Measurements from ENCODE around the gene BRME1. TPM values are rescaled to one million over a fixed set of nuclear protein-coding genes. Genes with fewer than 3 reads are reported as not detected.

The BRME1 gene
- total and polyA plus RNA-seq, 2 experiments from 2014 or later: 2.2 to 3.2 TPM

DNA sequence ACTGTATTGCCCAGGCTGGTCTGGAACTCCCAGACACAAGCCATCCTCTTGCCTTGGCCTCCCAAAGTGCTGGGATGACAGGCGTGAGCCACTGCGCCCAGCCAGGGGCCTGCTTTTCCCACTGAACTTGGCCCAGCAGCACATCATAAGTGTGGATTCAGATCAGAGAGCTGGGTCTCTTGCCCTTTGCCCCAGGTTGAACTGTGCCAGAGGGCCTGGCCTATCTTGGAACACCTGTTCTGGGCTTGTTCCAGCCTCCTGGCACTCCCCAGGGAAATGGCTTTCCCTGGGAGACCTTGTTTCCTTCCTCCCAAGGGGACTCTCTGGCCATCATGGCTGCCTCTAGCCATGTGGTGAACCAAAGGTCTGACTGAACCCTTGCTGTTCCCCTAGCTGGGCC is 3.5 kb upstream of the BRME1 start:
- peaks cover 8% of the 10 kb centered on the region for H3K4me1 ChIP-seq (ENCODE audit: insufficient read depth)
- H3K9me2 ChIP-seq (replicated peaks; ENCODE audit: insufficient read depth): no peaks in the 10 kb centered on the region
- no peak overlapping the region for H3K4me3 ChIP-seq
- TF ChIP-seq, protein P1, sequence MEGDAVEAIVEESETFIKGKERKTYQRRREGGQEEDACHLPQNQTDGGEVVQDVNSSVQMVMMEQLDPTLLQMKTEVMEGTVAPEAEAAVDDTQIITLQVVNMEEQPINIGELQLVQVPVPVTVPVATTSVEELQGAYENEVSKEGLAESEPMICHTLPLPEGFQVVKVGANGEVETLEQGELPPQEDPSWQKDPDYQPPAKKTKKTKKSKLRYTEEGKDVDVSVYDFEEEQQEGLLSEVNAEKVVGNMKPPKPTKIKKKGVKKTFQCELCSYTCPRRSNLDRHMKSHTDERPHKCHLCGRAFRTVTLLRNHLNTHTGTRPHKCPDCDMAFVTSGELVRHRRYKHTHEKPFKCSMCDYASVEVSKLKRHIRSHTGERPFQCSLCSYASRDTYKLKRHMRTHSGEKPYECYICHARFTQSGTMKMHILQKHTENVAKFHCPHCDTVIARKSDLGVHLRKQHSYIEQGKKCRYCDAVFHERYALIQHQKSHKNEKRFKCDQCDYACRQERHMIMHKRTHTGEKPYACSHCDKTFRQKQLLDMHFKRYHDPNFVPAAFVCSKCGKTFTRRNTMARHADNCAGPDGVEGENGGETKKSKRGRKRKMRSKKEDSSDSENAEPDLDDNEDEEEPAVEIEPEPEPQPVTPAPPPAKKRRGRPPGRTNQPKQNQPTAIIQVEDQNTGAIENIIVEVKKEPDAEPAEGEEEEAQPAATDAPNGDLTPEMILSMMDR (IDR thresholded peaks at IDR 0.05; ENCODE audit: poor library complexity): no peak
- TF ChIP-seq EZH2phosphoT487 (IDR thresholded peaks at IDR 0.05; ENCODE audit: low read depth, severe bottlenecking, unreplicated experiment) (no peak), EZH2 (IDR thresholded peaks at IDR 0.05; ENCODE audit: borderline replicate concordance) (no peak)
- H3K27ac ChIP-seq: no peak overlapping the region
- 98% methylated on average over 2 of the region's 2 CpGs for WGBS (ENCODE audit: low lambda C conversion rate, missing lambda C conversion rate)
- H2AFZ ChIP-seq: no peak overlapping the region
- DNase-seq (ENCODE audit: low spot score): no peak
- H3K9me3 ChIP-seq (ENCODE audit: low read depth): no peaks in the 10 kb centered on the region
- no peaks in the 10 kb centered on the region for H4K20me1 ChIP-seq (ENCODE audit: insufficient read depth, poor library complexity, severe bottlenecking)
- peaks cover 14% of the 10 kb centered on the region for H3K79me2 ChIP-seq
- no peak overlapping the region for H3K4me2 ChIP-seq
- no peaks in the 10 kb centered on the region for H3K36me3 ChIP-seq (replicated peaks; ENCODE audit: insufficient read depth, low read depth)
- H3K27me3 ChIP-seq: no peaks in the 10 kb centered on the region

DNA sequence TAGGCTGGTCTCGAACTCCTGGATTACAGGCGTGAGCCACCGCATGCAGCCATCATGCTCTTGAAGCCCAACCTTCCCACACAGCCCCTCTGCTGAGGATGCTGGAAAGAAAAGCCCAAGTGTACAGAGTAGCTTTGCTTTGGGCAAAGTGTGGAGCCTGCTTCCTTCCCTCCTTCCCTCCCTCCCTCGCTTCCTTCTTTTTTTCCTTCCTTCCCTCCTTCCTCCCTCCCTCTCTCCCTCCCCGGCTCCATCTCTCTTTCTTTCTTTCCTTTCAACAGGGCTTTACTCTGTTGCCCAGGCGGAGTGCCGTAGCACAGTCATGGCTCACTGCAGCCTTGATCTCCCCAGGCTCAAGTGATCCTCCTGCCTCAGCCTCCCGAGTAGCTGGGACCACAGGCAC is 2.8 kb upstream of the BRME1 start:
- Histone ChIP-seq H3K4me3 (no peak overlapping the region), H2AFZ (no peak overlapping the region), H4K20me1 (ENCODE audit: insufficient read depth, poor library complexity, severe bottlenecking) (no peaks in the 10 kb centered on the region), H3K27me3 (no peaks in the 10 kb centered on the region), H3K9me2 (replicated peaks; ENCODE audit: insufficient read depth) (no peaks in the 10 kb centered on the region), H3K4me2 (no peak overlapping the region), H3K27ac (no peak overlapping the region), H3K79me2 (peaks cover 14% of the 10 kb centered on the region), H3K36me3 (replicated peaks; ENCODE audit: insufficient read depth, low read depth) (no peaks in the 10 kb centered on the region), H3K9me3 (ENCODE audit: low read depth) (no peaks in the 10 kb centered on the region), H3K4me1 (ENCODE audit: insufficient read depth) (peaks cover 8% of the 10 kb centered on the region)
- WGBS (ENCODE audit: low lambda C conversion rate, missing lambda C conversion rate): 97% methylated on average over 7 of the region's 8 CpGs
- no peak for DNase-seq (ENCODE audit: low spot score)
- TF ChIP-seq, protein P1 (IDR thresholded peaks at IDR 0.05; ENCODE audit: poor library complexity): no peak
- no peak for TF ChIP-seq EZH2phosphoT487 (IDR thresholded peaks at IDR 0.05; ENCODE audit: low read depth, severe bottlenecking, unreplicated experiment)
- TF ChIP-seq EZH2 (IDR thresholded peaks at IDR 0.05; ENCODE audit: borderline replicate concordance): no peak

DNA sequence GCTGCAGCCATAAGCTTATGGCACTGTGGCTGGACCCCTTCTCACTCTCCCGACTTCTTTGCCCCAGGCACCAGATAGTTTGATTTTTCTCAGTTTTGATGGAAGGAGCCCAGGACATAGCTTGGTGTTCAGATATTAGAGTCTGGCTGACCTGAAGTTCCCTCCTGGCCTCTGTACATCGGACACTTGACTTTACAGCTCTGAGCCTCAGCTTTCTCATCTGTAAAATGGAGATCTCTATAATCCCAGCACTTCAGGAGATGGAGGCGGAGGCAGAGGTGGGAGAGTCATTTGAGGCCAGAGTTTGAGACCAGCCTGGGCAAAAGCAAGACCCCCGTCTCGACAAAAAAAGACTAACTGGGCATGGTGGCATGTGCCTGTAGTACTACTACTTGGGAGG is 993 bp upstream of the BRME1 start:
- TF ChIP-seq, protein P1 (IDR thresholded peaks at IDR 0.05; ENCODE audit: poor library complexity): no peak
- no peak for TF ChIP-seq EZH2 (IDR thresholded peaks at IDR 0.05; ENCODE audit: borderline replicate concordance)
- no peak for TF ChIP-seq EZH2phosphoT487 (IDR thresholded peaks at IDR 0.05; ENCODE audit: low read depth, severe bottlenecking, unreplicated experiment)
- peaks cover 14% of the 10 kb centered on the region for H3K79me2 ChIP-seq
- peak overlapping the region; percentile 69 for H3K4me3 ChIP-seq
- no peaks in the 10 kb centered on the region for H3K27me3 ChIP-seq
- peak overlapping the region; percentile 81 for H3K27ac ChIP-seq
- no peaks in the 10 kb centered on the region for H3K9me3 ChIP-seq (ENCODE audit: low read depth)
- 83% methylated on average over 5 of the region's 5 CpGs for WGBS (ENCODE audit: low lambda C conversion rate, missing lambda C conversion rate)
- DNase-seq (ENCODE audit: low spot score): no peak
- H4K20me1 ChIP-seq (ENCODE audit: insufficient read depth, poor library complexity, severe bottlenecking): no peaks in the 10 kb centered on the region
- no peaks in the 10 kb centered on the region for H3K36me3 ChIP-seq (replicated peaks; ENCODE audit: insufficient read depth, low read depth)
- peak overlapping the region; percentile 91 for H3K4me2 ChIP-seq
- H2AFZ ChIP-seq: peak overlapping the region; percentile 80
- no peaks in the 10 kb centered on the region for H3K9me2 ChIP-seq (replicated peaks; ENCODE audit: insufficient read depth)
- peaks cover 8% of the 10 kb centered on the region for H3K4me1 ChIP-seq (ENCODE audit: insufficient read depth)

DNA sequence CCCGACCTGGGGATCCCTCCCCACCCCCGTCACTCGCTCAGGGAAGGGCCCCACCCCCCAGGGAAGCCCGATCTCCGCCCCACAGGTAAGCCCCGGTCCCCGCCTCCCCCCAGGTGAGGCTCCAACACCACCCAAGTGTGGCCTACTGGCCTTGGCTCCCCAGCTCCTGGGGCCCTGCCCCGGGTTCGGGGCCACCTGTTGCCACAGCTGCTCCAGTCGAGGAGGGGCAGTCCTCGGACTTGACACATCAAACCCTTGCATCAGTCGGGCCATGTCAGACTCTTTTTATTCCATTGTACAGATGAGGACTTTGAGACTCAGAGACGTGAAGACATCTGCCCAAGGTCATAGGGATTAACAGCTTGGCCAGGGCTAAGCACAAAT is 596 bp upstream of the BRME1 start:
- DNase-seq (ENCODE audit: low spot score): peak; percentile 55
- Histone ChIP-seq H3K9me3 (ENCODE audit: low read depth) (no peaks in the 10 kb centered on the region), H3K27me3 (no peaks in the 10 kb centered on the region), H3K4me3 (peak overlapping the region; percentile 69), H3K9me2 (replicated peaks; ENCODE audit: insufficient read depth) (no peaks in the 10 kb centered on the region), H3K4me1 (ENCODE audit: insufficient read depth) (peaks cover 8% of the 10 kb centered on the region), H2AFZ (peak overlapping the region; percentile 80), H3K27ac (peak overlapping the region; percentile 81), H4K20me1 (ENCODE audit: insufficient read depth, poor library complexity, severe bottlenecking) (no peaks in the 10 kb centered on the region), H3K79me2 (peaks cover 14% of the 10 kb centered on the region), H3K4me2 (peak overlapping the region; percentile 91), H3K36me3 (replicated peaks; ENCODE audit: insufficient read depth, low read depth) (no peaks in the 10 kb centered on the region)
- TF ChIP-seq, protein P1 (IDR thresholded peaks at IDR 0.05; ENCODE audit: poor library complexity): no peak
- no peak for TF ChIP-seq EZH2 (IDR thresholded peaks at IDR 0.05; ENCODE audit: borderline replicate concordance)
- no peak for TF ChIP-seq EZH2phosphoT487 (IDR thresholded peaks at IDR 0.05; ENCODE audit: low read depth, severe bottlenecking, unreplicated experiment)
- WGBS (ENCODE audit: low lambda C conversion rate, missing lambda C conversion rate): 16% methylated on average over 6 of the region's 13 CpGs
